Stomach (tissue), 9 donors: ENCODE results near the gene PPARA. TPM values are rescaled to one million over a fixed set of nuclear protein-coding genes. Genes with fewer than 3 reads are reported as not detected.
A peak's percentile ranks its signal among the peaks of the same experiment; 100 is the strongest.

ENCODE experiments used
- DNase-seq, 2 donors: peaks; one replicate each; pipeline versions ENCODE4 v3.0.0 to v3.0.0-alpha.2; 2013 to 2019
- H3K27ac ChIP-seq, 5 donors: fragments of 200-600 bp in 4 of 5; sonication (generic) in 4 of 5; one replicate each; pipeline ENCODE4 v1.5.1; 2013 to 2019; ENCODE audit warnings: mild to moderate bottlenecking in 1 of 5, moderate library complexity in 1 of 5
- H3K27me3 ChIP-seq, 3 donors: fragments of 200-600 bp; sonication (generic); one replicate each; pipeline ENCODE4 v1.5.1; 2017 to 2019; ENCODE audit warnings: mixed run types in 1 of 3
- H3K36me3 ChIP-seq, 4 donors: fragments of 200-600 bp; sonication (generic); 1 replicate in 3 of 4; 2 replicates in 1 of 4; pipeline ENCODE4 v1.5.1; 2016 to 2019
- H3K4me1 ChIP-seq, 4 donors: fragments of 200-600 bp; sonication (generic); one replicate each; pipeline ENCODE4 v1.5.1; 2016 to 2019
- H3K4me3 ChIP-seq, 4 donors: fragments of 200-600 bp; sonication (generic) in 3 of 4; one replicate each; pipeline ENCODE4 v1.5.1; 2016 to 2019; ENCODE audit warnings: mild to moderate bottlenecking in 1 of 4
- H3K9me3 ChIP-seq, 4 donors: fragments of 200-600 bp; sonication (generic); one replicate each; pipeline ENCODE4 v1.5.1; 2016 to 2019
- CTCF ChIP-seq, 7 experiments: fragments of 450-650 bp in 4 of 7; fragments of 200-600 bp in 3 of 7; sonication (generic) in 3 of 7; IDR thresholded peaks; one replicate each; pipeline ENCODE4 v1.5.1; 2016 to 2019; ENCODE audit warnings: antibody characterized with exemption in 7 of 7, control low read depth in 2 of 7, mild to moderate bottlenecking in 1 of 7
- EP300 ChIP-seq: sonication (generic); formaldehyde crosslinking; IDR thresholded peaks from one replicate; pipeline ENCODE4 v1.6.1; 2017; ENCODE audit warnings: antibody characterized with exemption
- POLR2A ChIP-seq, 4 donors: fragments of 450-650 bp; IDR thresholded peaks; one replicate each; pipeline ENCODE4 v1.6.1; 2016; ENCODE audit warnings: antibody characterized with exemption in 4 of 4, control low read depth in 2 of 4, mild to moderate bottlenecking in 1 of 4, moderate library complexity in 1 of 4
- POLR2AphosphoS5 ChIP-seq, 3 donors: sonication (generic); formaldehyde crosslinking; IDR thresholded peaks; one replicate each; pipeline ENCODE4 v1.6.1; 2016; ENCODE audit warnings: antibody characterized with exemption in 3 of 3
- WGBS, 5 donors: extraction: QIAGEN DNeasy Blood & Tissue Kit in 3 of 5; methylation state at CpG; one replicate each; pipeline versions ENCODE4 v1.1.5 to v1.1.7; 2013 to 2018; 5-methylcytosine and 5-hydroxymethylcytosine counted together
- intact Hi-C: fragments of 100-400 bp; cut with DNase I; formaldehyde crosslinking; loops from one replicate; pipeline ENCODE4 v1.15.1; 2023; ENCODE audit warnings: low total_unique reads
- polyA plus RNA-seq, 3 donors: library from polyadenylated mRNA; stranded (reverse); fragments of 200-250 nt; gene quantifications; one replicate each; pipeline ENCODE4 v1.2.3, GENCODE V29; 2013
- total RNA-seq, 5 donors: library from RNA; depleted of rRNA; stranded (reverse); fragments of >200 nt; gene quantifications; one replicate each; pipeline versions ENCODE4 v1.1.0 to v1.2.3, GENCODE V29; 2014 to 2016
- donor health status: healthy with polysubstance abuse.
- donor health status: Bipolar disorder and iron deficiency.
- donor health status: healthy.

PPARA gene
- total and polyA plus RNA-seq, 8 donors: 3.4 to 28.8 (median 11.6) TPM

DNA sequence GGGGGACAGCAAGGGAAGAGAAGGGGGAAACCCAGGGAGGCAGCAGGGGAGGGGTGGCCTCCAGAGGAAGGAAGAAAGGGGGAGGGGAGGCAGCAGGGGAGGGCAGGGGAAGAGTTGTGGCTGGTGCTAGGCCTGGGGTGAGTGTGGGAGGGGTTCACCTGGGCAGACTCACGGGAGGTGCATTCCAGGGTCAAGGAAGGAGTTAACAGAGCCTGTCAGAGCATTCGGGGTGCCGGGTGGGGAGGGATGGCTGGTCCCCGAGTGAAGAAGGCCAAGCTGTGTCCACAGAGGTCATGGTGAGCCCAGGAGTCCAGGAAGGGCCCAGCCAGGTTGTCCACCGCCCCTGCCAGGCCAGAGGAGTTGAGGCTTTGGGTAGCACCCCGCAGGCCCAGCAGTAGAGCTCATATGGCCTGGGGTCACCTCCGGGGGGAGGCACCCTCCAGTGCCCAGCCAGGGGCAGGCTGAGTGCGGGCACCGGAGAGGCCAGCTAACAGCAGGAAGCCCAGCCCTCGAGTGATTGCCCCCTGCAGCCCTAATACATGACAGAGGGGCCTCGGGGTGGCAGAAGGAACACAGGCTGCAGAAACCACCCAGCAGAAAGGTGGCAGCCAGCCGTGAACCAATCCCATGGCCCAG is 31.1 kb upstream of the PPARA start:
- WGBS, 5 donors: 27 to 54% (median 47%) methylated on average over 6 to 12 of the region's 12 CpGs
- DNase-seq: peak in 1 of 2 donors; percentile 30
- Histone ChIP-seq H3K27ac (peak overlapping the region in 3 of 5 donors; percentile 10 to 68 (median 29)), H3K36me3 (peaks cover 0 to 4% (median 1%) of the 10 kb centered on the region in 4 donors), H3K4me1 (peaks cover 31 to 55% (median 38%) of the 10 kb centered on the region in 4 donors), H3K4me3 (no peak overlapping the region), H3K9me3 (no peaks in the 10 kb centered on the region), H3K27me3 (no peaks in the 10 kb centered on the region)
- TF ChIP-seq POLR2A (IDR thresholded peaks at IDR 0.05) (no peak), EP300 (no peak), POLR2AphosphoS5 (IDR thresholded peaks at IDR 0.05) (no peak), CTCF (IDR thresholded peaks at IDR 0.05) (no peak)
- intact Hi-C loops: loop anchor here (5.0 kb wide), 1 partner anchor 117 kb away; no protein-coding TSS in a partner anchor

DNA sequence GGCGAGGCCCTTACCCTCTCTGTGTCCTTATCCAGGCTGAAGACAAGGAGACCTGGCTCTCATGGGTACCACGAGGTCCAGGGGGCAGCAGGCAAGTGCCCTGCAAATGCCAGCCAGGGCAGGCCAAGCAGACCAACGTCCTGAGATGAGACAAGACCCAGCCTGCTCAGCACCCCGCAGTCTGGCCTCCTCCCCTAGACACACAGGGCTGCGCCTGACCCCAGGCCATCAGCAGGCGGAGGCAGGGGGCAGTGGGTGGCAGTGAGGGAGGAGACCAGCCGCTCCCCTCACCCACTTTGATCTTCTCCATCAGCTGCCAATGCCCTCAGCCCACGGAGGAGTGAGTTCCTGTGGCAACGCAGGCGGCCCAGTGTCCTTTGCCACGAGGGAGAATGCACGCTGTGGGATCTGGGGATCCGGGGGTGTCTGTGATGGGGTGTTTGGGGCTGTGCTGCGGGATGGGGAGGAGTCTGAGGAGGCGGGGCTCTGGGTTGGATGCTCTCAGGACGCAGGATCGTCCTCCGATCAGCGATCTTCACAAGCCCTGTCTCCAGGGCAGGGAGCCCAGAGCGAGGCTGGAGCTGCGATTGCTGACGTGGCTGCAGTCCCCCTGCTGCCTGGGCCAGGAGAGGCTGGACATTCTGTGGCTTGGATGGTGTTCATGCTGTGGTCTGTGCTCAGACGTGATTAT is 30.5 kb upstream of the PPARA start:
- Histone ChIP-seq H3K27ac (peak overlapping the region in 3 of 5 donors; percentile 10 to 68 (median 29)), H3K27me3 (no peaks in the 10 kb centered on the region), H3K4me1 (peaks cover 25 to 48% (median 32%) of the 10 kb centered on the region in 4 donors), H3K36me3 (no peaks in the 10 kb centered on the region), H3K4me3 (no peak overlapping the region), H3K9me3 (no peaks in the 10 kb centered on the region)
- intact Hi-C loops: loop anchor here (5.0 kb wide), 1 partner anchor 118 kb away; no protein-coding TSS in a partner anchor
- 42 to 55% (median 48%) methylated on average over 17 to 23 of the region's 23 CpGs for WGBS, 5 donors
- DNase-seq: peak in 1 of 2 donors; percentile 86
- TF ChIP-seq POLR2A (IDR thresholded peaks at IDR 0.05) (no peak), CTCF (IDR thresholded peaks at IDR 0.05) (no peak), POLR2AphosphoS5 (IDR thresholded peaks at IDR 0.05) (no peak), EP300 (no peak)

DNA sequence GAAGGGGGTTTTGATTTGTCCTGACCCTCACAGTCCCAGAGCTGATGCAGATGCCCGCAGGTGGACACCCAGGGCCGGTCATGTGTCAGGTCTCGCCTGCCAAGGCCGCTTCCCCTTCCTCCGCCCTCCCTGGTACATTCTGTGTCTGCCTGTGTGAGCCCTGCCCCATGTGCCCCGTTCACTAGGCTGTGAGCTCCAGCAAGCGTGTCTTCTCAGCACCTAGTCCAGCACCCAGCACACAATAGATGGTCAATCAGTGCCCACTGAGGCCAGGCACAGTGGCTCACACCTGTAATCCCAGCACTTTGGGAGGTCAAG is 29.9 kb upstream of the PPARA start:
- no peak for DNase-seq
- Histone ChIP-seq H3K4me3 (no peak overlapping the region), H3K4me1 (peaks cover 22 to 43% (median 27%) of the 10 kb centered on the region in 4 donors), H3K27me3 (no peaks in the 10 kb centered on the region), H3K9me3 (no peaks in the 10 kb centered on the region), H3K27ac (peak overlapping the region in 3 of 5 donors; percentile 3 to 68 (median 29)), H3K36me3 (no peaks in the 10 kb centered on the region)
- intact Hi-C loops: no loop called here
- 51 to 76% (median 60%) methylated on average over 7 of the region's 7 CpGs for WGBS, 5 donors
- TF ChIP-seq CTCF (IDR thresholded peaks at IDR 0.05): no peak
- TF ChIP-seq EP300: no peak
- no peak for TF ChIP-seq POLR2AphosphoS5 (IDR thresholded peaks at IDR 0.05)
- TF ChIP-seq POLR2A (IDR thresholded peaks at IDR 0.05): no peak

GRCh38 chr22:46121079-46121478 is 29.2 kb upstream of the PPARA start:
- Histone ChIP-seq H3K27me3 (no peaks in the 10 kb centered on the region), H3K36me3 (no peaks in the 10 kb centered on the region), H3K4me3 (no peak overlapping the region), H3K27ac (no peak overlapping the region), H3K4me1 (peaks cover 15 to 36% (median 20%) of the 10 kb centered on the region in 4 donors), H3K9me3 (no peaks in the 10 kb centered on the region)
- no peak for DNase-seq
- 79 to 87% (median 83%) methylated on average over 3 to 6 of the region's 6 CpGs for WGBS, 5 donors
- intact Hi-C loops: no loop called here
- TF ChIP-seq POLR2AphosphoS5 (IDR thresholded peaks at IDR 0.05) (no peak), CTCF (IDR thresholded peaks at IDR 0.05) (no peak), POLR2A (IDR thresholded peaks at IDR 0.05) (no peak), EP300 (no peak)
